K562 treated with DMSO at 1 percent for 24 hours (cell line): ENCODE results near the gene SREK1IP1. TPM values are rescaled to one million over a fixed set of nuclear protein-coding genes. Genes with fewer than 3 reads are reported as not detected.

Experiments
- total RNA-seq: library from RNA; unstranded; fragments of 300-600 nt; gene quantifications from 2 replicates; pipeline ENCODE4 v1.2.3, GENCODE V29; 2022; ENCODE audit warnings: low read depth; ENCODE audit not compliant: insufficient read depth

SREK1IP1 gene
- total RNA-seq = 4.0 and 5.6 TPM in 2 replicates

DNA sequence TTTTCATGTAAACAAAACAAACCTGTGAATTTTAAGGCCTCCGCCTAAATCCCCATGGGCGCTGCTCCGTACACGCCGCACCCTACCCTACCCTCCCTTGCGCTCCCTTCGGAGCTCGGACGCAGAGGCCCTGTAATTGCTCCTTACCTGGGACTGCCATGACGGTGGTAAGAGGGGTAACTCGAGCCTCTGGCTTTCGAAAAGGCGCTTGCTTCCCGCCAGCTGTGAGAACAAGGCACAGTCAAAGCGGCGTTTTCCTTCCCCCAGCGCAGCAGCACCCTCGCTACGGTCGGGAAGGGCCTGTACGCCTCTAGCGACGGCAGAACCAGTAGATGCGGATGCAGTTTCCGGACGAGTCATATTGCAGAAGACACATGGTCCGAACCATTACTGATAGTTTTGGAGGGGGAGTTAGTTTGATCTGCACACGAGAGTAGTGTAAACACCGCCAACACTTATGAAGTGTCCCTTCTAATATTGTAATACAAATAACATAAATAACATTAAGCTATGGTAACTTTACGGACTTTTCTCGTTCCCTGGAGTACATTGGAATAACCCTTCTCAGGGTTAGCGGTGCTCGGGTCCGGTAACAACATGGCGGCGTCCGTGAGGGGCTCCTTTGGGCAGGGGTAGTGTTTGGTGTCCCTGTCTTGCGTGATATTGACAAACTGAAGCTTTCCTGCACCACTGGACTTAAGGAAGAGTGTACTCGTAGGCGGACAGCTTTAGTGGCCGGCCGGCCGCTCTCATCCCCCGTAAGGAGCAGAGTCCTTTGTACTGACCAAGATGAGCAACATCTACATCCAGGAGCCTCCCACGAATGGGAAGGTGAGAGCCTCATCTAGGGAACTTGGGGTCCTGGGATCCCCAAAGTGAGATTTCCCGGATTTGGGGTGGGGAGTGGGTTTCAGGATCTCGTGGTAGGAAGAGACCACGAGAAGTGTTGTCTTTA lies at the start of gene SREK1IP1, which contains the start of gene CWC27:
Gene SREK1IP1, minus strand, starts transcription at position 334 of the 955 bp plus-strand sequence. Its CDS starts 174 bp downstream, at position 160.
Gene CWC27, plus strand, starts transcription at position 573 of the 955 bp plus-strand sequence. Its CDS starts 217 bp downstream, at position 790.

DNA sequence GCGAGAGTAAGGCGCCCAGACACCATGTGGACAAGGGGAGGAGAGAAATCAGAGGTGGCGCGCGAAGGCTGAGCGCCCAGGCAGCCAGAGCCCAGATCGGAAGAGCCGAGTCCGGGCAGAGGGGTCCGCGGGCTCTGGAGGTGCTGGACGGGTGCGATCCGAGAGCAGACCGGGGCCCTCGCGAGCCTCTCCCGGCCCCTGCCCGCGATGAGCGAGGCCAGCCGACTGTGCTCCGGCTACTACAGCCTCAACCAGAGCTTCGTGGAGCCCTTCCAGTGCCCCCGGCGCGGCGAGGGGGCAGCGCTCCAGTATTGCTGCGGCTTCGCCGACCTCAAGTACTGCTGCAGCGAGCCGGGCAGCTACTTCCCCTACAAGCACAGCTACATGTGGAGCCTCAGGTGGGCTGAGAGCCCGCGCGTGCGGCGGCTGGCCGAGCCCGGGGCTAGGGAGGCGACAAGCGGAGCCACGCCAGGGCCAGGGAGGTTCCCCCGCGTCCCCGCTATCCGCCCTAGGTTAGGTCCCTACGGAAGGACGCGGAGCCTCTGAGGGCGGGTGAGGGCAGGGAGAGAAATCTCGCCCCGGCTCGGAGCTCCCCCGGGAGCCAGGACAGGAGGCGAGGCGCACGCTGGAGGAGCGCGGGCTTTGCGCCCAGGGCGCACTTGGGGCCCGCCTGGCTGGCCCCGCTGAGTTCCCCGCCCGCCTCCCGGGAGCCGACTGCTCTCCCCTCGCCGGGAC lies 77.9 kb downstream of the SREK1IP1 start, which contains the start of gene SHISAL2B:
Gene SHISAL2B, plus strand, starts transcription at position 87 of the 735 bp plus-strand sequence. Its CDS starts 121 bp downstream, at position 208.

Other genes starting within 250 kb of the SREK1IP1 start
- gene SHISAL2B, start 78.2 kb downstream of the SREK1IP1 start, total RNA-seq = not detected in 2 replicates
- gene CWC27, start 239 bp upstream of the SREK1IP1 start, total RNA-seq = 16.4 and 19.3 TPM in 2 replicates